SK-N-SH treated with all-trans-retinoic acid at 6 μM for 48 hours (cell line): ENCODE results near the gene PIM1.

Experiments used
- ATAC-seq: fragments of 200-7000 bp; cut with Tn5 transposase; 3 replicates; pipeline ENCODE4 v1.9.1; 2020; ENCODE audit warnings: mild to moderate bottlenecking, moderate library complexity
- ARNTL ChIP-seq: fragments of 450-650 bp; formaldehyde crosslinking; IDR thresholded peaks from 2 replicates; pipeline ENCODE4 v1.5.0; 2020; ENCODE audit warnings: low read depth, mild to moderate bottlenecking, moderate library complexity, borderline replicate concordance
- BACH2 ChIP-seq: fragments of 250-450 bp; sonication (Bioruptor Pico); IDR thresholded peaks from 2 replicates; pipeline ENCODE4 v1.9.0; 2021; ENCODE audit warnings: mild to moderate bottlenecking, borderline replicate concordance
- CSDC2 ChIP-seq: fragments of 250-450 bp; sonication (Bioruptor Pico); IDR thresholded peaks from 2 replicates; pipeline ENCODE4 v1.5.0; 2020; ENCODE audit warnings: mild to moderate bottlenecking, moderate library complexity
- ESRRG ChIP-seq: fragments of 250-450 bp; sonication (Bioruptor Pico); IDR thresholded peaks from 2 replicates; pipeline ENCODE4 v1.6.1; 2021; ENCODE audit warnings: mild to moderate bottlenecking
- PPARA ChIP-seq: fragments of 250-450 bp; sonication (Bioruptor Pico); IDR thresholded peaks from 2 replicates; pipeline ENCODE4 v1.5.0; 2020; ENCODE audit warnings: mild to moderate bottlenecking, borderline replicate concordance
- RARB ChIP-seq: fragments of 250-450 bp; sonication (Bioruptor Pico); IDR thresholded peaks from 2 replicates; pipeline ENCODE4 v1.8.0; 2021; ENCODE audit warnings: mild to moderate bottlenecking, moderate library complexity
- TCF4 ChIP-seq: fragments of 250-450 bp; sonication (Bioruptor Pico); IDR thresholded peaks from 2 replicates; pipeline ENCODE4 v1.8.0; 2021; ENCODE audit warnings: mild to moderate bottlenecking, moderate library complexity, borderline replicate concordance
- TOX ChIP-seq: fragments of 250-450 bp; sonication (Bioruptor Pico); IDR thresholded peaks from 2 replicates; pipeline ENCODE4 v1.8.0; 2021; ENCODE audit warnings: mild to moderate bottlenecking, moderate library complexity, borderline replicate concordance
- ZC3H10 ChIP-seq: fragments of 250-450 bp; sonication (Bioruptor Pico); IDR thresholded peaks from 2 replicates; pipeline ENCODE4 v1.5.1; 2021; ENCODE audit warnings: mild to moderate bottlenecking, moderate library complexity
- ZFP3 ChIP-seq: fragments of 250-450 bp; sonication (Bioruptor Pico); IDR thresholded peaks from 2 replicates; pipeline ENCODE4 v1.5.0; 2020; ENCODE audit warnings: mild to moderate bottlenecking, moderate library complexity
- ZNF565 ChIP-seq: fragments of 450-650 bp; formaldehyde crosslinking; conservative IDR thresholded peaks from 2 replicates; pipeline ENCODE4 v1.5.0; 2020; ENCODE audit warnings: low read depth, mild to moderate bottlenecking, moderate library complexity
- ZNF70 ChIP-seq: fragments of 450-650 bp; formaldehyde crosslinking; IDR thresholded peaks from 2 replicates; pipeline ENCODE4 v1.5.0; 2020; ENCODE audit warnings: mild to moderate bottlenecking, moderate library complexity
- ZNF8 ChIP-seq: fragments of 450-650 bp; formaldehyde crosslinking; IDR thresholded peaks from 2 replicates; pipeline ENCODE4 v1.5.0; 2020; ENCODE audit warnings: mild to moderate bottlenecking, moderate library complexity
- TF ChIP-seq, protein P1 (sequence below): fragments of 250-450 bp; sonication (Bioruptor Pico); IDR thresholded peaks from 2 replicates; pipeline ENCODE4 v1.5.0; 2020; ENCODE audit warnings: mild to moderate bottlenecking, moderate library complexity
- TF ChIP-seq, protein P2 (sequence below): fragments of 250-450 bp; sonication (Bioruptor Pico); IDR thresholded peaks from 2 replicates; pipeline ENCODE4 v1.5.1; 2020; ENCODE audit warnings: low read depth, mild to moderate bottlenecking, moderate library complexity
- TF ChIP-seq, protein P3 (sequence below): fragments of 250-450 bp; sonication (Bioruptor Pico); IDR thresholded peaks from 2 replicates; pipeline ENCODE4 v1.8.0; 2020; ENCODE audit warnings: mild to moderate bottlenecking, moderate library complexity, borderline replicate concordance
- TF ChIP-seq, protein P4 (sequence below): fragments of 250-450 bp; sonication (Bioruptor Pico); IDR thresholded peaks from 2 replicates; pipeline ENCODE4 v1.5.1; 2021; ENCODE audit warnings: mild to moderate bottlenecking, moderate library complexity
- TF ChIP-seq, protein P5 (sequence below): fragments of 250-450 bp; sonication (Bioruptor Pico); IDR thresholded peaks from 2 replicates; pipeline ENCODE4 v1.8.0; 2021; ENCODE audit warnings: low read depth, mild to moderate bottlenecking, moderate library complexity, borderline replicate concordance

Gene PIM1

DNA sequence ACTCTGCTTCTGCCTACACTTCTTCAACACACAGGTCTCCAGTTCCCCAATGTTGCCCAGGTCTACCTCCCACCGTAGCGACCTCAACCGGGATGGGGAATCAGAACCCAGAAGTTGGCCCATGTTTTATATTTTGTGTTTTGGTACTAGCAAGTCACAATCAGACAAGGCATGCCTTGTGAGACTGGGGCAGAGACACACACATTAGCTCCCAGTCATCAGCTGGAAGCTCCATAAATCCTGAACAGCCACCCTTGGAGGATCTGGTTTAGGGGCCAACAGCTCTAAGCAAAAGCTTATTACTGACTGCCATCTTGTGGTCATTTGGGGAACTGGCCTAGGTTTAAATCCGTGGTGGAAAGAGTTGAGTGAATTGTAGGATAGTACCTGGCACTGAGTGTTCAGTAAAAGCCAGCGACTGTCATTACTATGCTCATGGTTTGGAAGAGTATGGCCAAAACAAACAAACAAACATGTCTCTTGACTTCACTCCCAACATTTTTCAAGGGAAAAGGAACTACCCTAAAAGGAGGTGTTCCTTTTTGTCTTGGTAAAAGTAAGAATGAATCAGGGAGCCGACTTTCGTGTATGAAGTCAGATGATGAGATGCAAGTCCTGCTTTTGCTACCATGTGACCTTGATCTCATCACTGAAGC is 40.5 kb downstream of the PIM1 start:
- ATAC-seq = peak; percentile 93
- no peak for TF ChIP-seq ZNF70
- TF ChIP-seq, protein P1, sequence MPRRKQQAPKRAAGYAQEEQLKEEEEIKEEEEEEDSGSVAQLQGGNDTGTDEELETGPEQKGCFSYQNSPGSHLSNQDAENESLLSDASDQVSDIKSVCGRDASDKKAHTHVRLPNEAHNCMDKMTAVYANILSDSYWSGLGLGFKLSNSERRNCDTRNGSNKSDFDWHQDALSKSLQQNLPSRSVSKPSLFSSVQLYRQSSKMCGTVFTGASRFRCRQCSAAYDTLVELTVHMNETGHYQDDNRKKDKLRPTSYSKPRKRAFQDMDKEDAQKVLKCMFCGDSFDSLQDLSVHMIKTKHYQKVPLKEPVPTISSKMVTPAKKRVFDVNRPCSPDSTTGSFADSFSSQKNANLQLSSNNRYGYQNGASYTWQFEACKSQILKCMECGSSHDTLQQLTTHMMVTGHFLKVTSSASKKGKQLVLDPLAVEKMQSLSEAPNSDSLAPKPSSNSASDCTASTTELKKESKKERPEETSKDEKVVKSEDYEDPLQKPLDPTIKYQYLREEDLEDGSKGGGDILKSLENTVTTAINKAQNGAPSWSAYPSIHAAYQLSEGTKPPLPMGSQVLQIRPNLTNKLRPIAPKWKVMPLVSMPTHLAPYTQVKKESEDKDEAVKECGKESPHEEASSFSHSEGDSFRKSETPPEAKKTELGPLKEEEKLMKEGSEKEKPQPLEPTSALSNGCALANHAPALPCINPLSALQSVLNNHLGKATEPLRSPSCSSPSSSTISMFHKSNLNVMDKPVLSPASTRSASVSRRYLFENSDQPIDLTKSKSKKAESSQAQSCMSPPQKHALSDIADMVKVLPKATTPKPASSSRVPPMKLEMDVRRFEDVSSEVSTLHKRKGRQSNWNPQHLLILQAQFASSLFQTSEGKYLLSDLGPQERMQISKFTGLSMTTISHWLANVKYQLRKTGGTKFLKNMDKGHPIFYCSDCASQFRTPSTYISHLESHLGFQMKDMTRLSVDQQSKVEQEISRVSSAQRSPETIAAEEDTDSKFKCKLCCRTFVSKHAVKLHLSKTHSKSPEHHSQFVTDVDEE (CRISPR knock-in tag) = 0 out of 2 replicates have a peak, but pooled peaks have one; percentile 43
- TF ChIP-seq, protein P2, sequence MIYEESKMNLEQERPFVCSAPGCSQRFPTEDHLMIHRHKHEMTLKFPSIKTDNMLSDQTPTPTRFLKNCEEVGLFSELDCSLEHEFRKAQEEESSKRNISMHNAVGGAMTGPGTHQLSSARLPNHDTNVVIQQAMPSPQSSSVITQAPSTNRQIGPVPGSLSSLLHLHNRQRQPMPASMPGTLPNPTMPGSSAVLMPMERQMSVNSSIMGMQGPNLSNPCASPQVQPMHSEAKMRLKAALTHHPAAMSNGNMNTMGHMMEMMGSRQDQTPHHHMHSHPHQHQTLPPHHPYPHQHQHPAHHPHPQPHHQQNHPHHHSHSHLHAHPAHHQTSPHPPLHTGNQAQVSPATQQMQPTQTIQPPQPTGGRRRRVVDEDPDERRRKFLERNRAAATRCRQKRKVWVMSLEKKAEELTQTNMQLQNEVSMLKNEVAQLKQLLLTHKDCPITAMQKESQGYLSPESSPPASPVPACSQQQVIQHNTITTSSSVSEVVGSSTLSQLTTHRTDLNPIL = no peak

DNA sequence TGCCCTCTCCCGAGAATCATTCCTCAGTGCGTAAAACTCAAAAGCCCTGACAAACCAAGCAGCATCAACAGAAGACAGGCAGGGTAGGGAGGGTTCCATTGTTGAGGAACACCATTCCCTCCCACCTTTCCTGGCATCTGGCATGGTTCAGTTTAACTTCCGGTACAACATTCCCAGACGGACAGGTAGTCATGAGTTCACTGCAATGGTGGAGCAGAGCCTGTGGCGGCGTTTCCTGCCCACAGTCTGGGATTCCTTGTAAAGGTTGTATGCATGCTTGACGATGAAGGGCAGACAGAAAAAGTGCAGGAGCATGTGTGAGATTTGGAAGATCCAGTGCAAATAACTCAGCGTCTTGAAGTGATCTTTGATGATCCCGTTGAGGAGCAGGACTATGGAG is 42.3 kb downstream of the PIM1 start:
- no peak for ATAC-seq
- no peak for TF ChIP-seq BACH2
- TF ChIP-seq, protein P2 = no peak
- TF ChIP-seq ZFP3 (CRISPR knock-in tag) = no peak

DNA sequence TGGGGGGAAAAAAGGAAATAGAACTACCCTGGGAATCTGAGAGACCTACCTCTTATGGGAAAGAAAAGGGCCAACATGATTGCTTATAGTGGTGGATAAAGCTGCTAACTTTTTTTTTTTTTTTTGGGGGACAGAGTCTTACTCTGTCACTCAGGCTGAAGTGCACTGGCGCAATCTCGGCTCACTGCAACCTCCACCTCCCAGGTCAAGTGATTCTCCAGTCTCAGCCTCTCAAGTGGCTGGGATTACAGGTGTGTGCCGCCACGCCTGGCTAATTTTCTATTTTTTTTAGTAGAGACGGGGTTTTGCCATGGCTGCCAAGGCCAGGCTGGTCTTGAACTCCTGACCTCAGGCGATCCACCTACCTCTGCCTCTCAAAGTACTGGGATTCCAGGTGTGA is 48.1 kb downstream of the PIM1 start:
- no peak for ATAC-seq
- no peak for TF ChIP-seq BACH2
- TF ChIP-seq TCF4 (CRISPR knock-in tag) = no peak
- no peak for TF ChIP-seq CSDC2 (CRISPR knock-in tag)
- TF ChIP-seq, protein P3, sequence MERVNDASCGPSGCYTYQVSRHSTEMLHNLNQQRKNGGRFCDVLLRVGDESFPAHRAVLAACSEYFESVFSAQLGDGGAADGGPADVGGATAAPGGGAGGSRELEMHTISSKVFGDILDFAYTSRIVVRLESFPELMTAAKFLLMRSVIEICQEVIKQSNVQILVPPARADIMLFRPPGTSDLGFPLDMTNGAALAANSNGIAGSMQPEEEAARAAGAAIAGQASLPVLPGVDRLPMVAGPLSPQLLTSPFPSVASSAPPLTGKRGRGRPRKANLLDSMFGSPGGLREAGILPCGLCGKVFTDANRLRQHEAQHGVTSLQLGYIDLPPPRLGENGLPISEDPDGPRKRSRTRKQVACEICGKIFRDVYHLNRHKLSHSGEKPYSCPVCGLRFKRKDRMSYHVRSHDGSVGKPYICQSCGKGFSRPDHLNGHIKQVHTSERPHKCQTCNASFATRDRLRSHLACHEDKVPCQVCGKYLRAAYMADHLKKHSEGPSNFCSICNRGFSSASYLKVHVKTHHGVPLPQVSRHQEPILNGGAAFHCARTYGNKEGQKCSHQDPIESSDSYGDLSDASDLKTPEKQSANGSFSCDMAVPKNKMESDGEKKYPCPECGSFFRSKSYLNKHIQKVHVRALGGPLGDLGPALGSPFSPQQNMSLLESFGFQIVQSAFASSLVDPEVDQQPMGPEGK (CRISPR knock-in tag) = no peak
- TF ChIP-seq, protein P2 = no peak
- TF ChIP-seq ESRRG = no peak
- TF ChIP-seq ZC3H10 (CRISPR knock-in tag) = no peak
- no peak for TF ChIP-seq ZNF565
- TF ChIP-seq, protein P4, sequence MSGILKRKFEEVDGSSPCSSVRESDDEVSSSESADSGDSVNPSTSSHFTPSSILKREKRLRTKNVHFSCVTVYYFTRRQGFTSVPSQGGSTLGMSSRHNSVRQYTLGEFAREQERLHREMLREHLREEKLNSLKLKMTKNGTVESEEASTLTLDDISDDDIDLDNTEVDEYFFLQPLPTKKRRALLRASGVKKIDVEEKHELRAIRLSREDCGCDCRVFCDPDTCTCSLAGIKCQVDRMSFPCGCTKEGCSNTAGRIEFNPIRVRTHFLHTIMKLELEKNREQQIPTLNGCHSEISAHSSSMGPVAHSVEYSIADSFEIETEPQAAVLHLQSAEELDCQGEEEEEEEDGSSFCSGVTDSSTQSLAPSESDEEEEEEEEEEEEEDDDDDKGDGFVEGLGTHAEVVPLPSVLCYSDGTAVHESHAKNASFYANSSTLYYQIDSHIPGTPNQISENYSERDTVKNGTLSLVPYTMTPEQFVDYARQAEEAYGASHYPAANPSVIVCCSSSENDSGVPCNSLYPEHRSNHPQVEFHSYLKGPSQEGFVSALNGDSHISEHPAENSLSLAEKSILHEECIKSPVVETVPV (CRISPR knock-in tag) = no peak
- no peak for TF ChIP-seq ZFP3 (CRISPR knock-in tag)
- no peak for TF ChIP-seq ZNF8 (CRISPR knock-in tag)
- no peak for TF ChIP-seq ZNF70
- TF ChIP-seq ARNTL (CRISPR knock-in tag) = no peak

DNA sequence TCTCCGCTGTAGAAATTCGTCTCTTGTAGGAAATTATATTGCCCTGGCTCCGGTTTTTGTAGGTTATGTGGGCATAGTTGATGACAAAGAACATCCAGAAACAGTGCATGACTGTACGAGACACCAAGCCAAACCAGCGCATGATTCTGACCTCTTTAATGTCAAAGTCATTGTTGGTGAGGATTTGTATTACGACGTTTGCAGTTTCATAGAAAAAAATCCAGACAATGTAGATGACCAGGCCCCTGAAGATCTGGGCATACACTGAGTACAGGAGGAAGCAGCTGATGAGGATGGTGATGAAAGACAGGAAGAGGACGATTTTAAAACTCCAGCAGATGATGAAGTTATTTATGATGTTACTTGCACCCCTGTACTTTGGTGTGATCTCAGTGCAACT is 48.6 kb downstream of the PIM1 start:
- TF ChIP-seq TOX = no peak
- no peak for TF ChIP-seq RARB (CRISPR knock-in tag)
- TF ChIP-seq, protein P2 = no peak
- TF ChIP-seq PPARA (CRISPR knock-in tag) = no peak
- TF ChIP-seq ESRRG = no peak
- TF ChIP-seq, protein P5, sequence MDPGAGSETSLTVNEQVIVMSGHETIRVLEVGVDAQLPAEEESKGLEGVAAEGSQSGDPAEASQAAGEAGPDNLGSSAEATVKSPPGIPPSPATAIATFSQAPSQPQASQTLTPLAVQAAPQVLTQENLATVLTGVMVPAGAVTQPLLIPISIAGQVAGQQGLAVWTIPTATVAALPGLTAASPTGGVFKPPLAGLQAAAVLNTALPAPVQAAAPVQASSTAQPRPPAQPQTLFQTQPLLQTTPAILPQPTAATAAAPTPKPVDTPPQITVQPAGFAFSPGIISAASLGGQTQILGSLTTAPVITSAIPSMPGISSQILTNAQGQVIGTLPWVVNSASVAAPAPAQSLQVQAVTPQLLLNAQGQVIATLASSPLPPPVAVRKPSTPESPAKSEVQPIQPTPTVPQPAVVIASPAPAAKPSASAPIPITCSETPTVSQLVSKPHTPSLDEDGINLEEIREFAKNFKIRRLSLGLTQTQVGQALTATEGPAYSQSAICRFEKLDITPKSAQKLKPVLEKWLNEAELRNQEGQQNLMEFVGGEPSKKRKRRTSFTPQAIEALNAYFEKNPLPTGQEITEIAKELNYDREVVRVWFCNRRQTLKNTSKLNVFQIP (CRISPR knock-in tag) = no peak
- no peak for TF ChIP-seq ZNF565
- TF ChIP-seq, protein P1 (CRISPR knock-in tag) = no peak

More for the DNA sequence above, 48.6 kb downstream of the PIM1 start:
- ATAC-seq = no peak
